GM12872 (cell line): ENCODE results near the gene APOBR.

Experiments used
- CTCF ChIP-seq: IDR thresholded peaks from 3 replicates; pipeline ENCODE4 v1.5.1; 2011; ENCODE audit warnings: low read depth, mild to moderate bottlenecking, low read length, moderate library complexity; ENCODE audit not compliant: insufficient read depth

The APOBR gene

GRCh38 chr16:28514246-28514645 is 19.8 kb downstream of the APOBR start:
- TF ChIP-seq CTCF, result no peak

- TF ChIP-seq CTCF, result no peak
Measured at GRCh38 chr16:28520672-28521071, 26.2 kb downstream of the APOBR start.

- TF ChIP-seq CTCF, result no peak
Measured at GRCh38 chr16:28521436-28521835, 27.0 kb downstream of the APOBR start.

GRCh38 chr16:28522792-28523191 is 28.3 kb downstream of the APOBR start:
- TF ChIP-seq CTCF, result no peak

GRCh38 chr16:28524681-28525171 is 30.3 kb downstream of the APOBR start:
- TF ChIP-seq CTCF, result no peak

- TF ChIP-seq CTCF, result no peak
Measured at GRCh38 chr16:28526201-28527099, 32.0 kb downstream of the APOBR start.

GRCh38 chr16:28527985-28528384 is 33.5 kb downstream of the APOBR start:
- no peak for TF ChIP-seq CTCF
